Panc1 (cell line): ENCODE results near the gene COLEC11.

Source experiments
- CTCF ChIP-seq: fragments of 450-650 bp; IDR thresholded peaks from 2 replicates; pipeline ENCODE4 v1.5.1; 2017; ENCODE audit warnings: mild to moderate bottlenecking
- TCF7L2 ChIP-seq: IDR thresholded peaks from 2 replicates; pipeline ENCODE4 v1.6.1; 2011; ENCODE audit warnings: mild to moderate bottlenecking, low read depth, low read length, inconsistent platforms

GRCh38 chr2:3633982-3634595 is 39.2 kb downstream of the COLEC11 start:
- TF ChIP-seq CTCF (no peak), TCF7L2 (no peak)
